NCI-H526 (cell line): ENCODE data around the gene MAP1B.
A peak's percentile ranks its signal among the peaks of the same experiment; 100 is the strongest.
"Not testable (repeated sequence)": the region's sequence is repeated elsewhere in the genome, so short reads cannot be mapped to it uniquely, and the experiment has no call there.

Experiments
- DNase-seq, 2 experiments: peaks; one replicate each; lab custom pipeline; 2025; lab: John Stamatoyannopoulos, UW

MAP1B gene

GRCh38 chr5:72161951-72162350, 54.7 kb downstream of the MAP1B start:
- no peak for DNase-seq

DNA sequence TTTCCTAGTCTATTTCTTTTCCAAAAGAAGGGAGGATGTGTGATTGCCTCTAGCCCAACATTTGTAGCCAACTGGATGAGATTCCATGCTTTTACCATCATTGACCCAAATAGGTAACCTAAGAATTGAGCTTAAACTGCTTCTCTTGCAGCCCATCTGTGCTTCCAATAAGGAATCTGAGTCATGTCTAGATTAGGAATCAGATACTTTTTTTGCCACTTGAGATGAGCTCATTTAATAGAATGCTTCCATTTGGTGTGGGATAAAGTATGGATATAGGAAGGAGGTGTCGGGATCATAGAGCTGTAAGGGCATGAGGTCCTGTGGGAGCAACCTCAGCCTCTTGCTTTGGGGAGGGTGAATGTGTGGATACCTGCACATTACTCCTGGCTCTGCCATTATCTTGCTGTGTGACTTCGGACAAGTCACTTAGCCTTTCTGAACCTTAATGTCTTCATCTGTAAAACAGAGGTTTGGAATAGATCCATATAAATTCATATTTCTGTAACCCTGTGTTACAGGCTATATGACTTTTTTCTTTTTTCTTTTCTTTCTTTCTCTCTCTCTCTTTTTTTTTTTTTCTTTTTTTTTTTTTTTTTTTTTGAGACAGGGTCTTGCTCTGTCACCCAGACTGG, 56.2 kb downstream of the MAP1B start:
- DNase-seq = no peak

DNA sequence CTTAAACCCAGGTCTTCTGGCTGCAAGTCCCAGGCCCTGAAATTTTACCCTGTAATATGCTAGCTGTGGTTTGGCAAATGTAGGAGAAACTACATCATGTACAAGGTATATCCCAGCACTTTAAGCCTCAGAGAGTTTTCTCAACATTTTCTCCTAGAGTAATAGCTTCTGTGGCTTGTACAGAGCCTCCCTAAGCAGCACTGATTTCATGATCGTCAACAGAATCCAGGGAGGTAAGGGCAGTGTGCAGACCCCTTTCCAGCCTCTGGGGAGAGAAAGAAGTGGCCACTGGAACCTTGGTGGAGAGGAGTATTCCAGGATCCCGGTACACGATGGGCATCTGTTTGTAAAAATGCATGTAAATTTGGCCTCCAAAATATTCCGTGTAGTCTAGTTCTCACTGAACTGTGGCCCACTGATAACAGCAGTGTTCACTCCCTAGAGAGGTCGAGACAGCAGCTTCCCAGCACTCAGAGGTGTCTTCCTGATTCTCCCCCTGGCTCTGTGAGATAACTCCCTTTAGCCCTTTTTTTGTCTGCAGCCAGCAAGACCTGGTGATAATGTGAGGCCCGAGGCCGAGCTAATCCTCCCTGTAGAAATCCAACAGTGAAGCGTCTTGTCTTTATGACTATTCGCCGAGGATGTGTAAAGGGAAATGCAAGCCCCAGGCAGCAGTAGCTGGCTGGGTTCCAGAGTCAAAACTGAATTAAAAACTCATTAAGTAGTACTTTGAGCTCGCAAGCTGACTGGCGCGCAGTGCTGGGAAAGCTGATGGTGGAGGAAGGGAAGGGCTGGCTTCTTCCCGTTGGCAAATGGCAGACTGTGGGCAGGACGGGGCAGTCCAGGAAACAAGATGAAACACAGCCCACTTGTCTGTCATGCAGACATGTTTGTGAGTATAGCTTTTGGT, 59.0 kb downstream of the MAP1B start:
- DNase-seq = peak; percentile 37 to 59

DNA sequence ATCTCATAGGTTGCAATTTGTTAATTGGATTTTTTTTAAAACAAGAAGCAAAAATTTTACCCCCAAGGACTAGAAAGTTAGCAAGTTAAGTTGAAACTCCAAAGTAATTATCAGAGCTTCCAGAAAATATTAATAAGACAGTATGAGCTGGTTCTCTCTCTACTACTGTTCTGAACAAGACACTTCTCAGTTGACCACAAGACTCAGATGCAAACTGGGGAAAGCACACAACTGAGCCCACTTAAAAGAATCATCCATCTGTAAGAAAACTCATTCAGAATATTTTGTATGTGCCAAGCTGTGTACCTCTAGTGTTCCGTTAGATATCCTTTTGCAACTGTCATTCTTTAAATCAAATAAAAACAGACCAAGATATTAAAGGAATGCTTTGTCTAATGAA, 60.0 kb downstream of the MAP1B start:
- no peak for DNase-seq

DNA sequence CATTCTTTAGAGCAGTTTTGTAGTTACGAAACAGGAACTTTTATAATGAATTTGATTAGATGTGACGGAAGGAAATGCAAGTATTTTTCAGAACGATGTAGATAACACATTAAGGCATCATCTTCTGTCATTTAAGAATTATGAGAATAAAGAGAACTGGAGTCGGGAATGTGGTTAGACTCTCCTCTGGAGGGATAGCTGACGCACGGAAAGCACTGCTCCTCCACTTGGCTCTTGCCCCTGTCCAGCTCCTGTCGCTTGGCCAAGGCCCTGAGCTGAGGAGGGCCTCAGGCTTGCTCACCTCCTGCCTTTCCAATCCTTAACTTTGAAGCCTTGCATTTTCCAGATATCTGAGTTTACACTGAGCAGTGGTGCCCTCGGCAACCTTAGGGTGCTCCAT, 60.5 kb downstream of the MAP1B start:
- DNase-seq = no peak

- no peak for DNase-seq
Observed at GRCh38 chr5:72170101-72170500, 62.8 kb downstream of the MAP1B start.

DNA sequence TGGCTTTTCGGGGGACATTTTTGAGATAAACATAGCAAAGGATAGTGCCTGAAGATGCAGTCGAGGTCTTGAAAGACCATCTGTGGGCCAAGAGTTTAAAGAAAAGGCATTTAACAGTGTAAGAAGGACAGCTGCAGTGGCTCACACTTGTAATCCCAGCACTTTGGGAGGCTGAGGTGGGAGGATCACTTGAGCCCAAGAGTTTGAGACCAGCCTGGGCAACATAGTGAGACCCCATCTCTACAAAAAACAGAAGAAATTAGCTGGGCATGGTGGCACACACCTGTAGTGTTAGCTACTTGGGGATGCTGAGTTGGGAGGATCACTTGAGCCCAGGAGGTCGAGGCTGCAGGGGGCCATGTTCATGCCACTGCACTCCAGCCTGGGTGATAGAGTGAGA, 63.9 kb downstream of the MAP1B start:
- DNase-seq = not testable (repeated sequence)

DNA sequence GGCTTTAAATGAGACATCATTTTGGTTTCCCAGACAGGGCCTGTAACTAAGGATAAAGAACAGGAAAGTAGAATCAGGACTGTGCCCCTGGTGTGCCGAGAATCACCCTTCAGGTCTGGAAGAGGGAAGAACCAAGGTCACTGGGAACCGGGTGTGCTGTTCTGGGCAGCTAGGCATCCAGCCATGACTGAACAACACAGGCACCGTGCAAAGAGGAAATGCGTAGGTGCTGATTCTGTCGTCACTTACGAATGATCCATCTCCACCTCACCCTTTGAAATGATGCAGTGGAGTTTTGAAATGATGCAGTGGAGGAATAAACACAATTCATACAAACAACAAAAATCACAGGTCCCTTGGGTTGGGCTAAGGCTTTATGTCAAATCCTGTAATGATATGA, 64.4 kb downstream of the MAP1B start:
- DNase-seq = no peak

DNA sequence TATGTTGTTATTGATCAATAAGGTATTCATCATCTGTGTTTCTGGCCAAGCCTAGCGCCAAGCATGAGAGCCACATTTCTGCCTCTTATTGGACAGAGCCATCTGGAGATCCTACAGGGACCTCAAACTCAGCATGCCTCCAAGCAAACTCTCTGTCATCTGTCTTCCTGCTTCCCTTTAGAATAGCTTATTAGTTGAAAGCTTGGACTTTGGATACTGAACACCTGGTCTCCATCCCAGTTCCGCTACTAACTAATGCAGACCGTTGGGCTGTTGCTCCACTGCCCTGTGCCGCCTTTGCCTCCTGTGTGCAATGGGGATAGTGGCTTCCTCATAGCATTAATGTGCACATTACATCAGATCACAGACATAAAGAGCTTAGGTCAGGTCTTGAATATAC, 65.5 kb downstream of the MAP1B start:
- DNase-seq = peak; percentile 28 to 51

- no peak for DNase-seq
Observed at GRCh38 chr5:72177538-72177937, 70.3 kb downstream of the MAP1B start.

DNA sequence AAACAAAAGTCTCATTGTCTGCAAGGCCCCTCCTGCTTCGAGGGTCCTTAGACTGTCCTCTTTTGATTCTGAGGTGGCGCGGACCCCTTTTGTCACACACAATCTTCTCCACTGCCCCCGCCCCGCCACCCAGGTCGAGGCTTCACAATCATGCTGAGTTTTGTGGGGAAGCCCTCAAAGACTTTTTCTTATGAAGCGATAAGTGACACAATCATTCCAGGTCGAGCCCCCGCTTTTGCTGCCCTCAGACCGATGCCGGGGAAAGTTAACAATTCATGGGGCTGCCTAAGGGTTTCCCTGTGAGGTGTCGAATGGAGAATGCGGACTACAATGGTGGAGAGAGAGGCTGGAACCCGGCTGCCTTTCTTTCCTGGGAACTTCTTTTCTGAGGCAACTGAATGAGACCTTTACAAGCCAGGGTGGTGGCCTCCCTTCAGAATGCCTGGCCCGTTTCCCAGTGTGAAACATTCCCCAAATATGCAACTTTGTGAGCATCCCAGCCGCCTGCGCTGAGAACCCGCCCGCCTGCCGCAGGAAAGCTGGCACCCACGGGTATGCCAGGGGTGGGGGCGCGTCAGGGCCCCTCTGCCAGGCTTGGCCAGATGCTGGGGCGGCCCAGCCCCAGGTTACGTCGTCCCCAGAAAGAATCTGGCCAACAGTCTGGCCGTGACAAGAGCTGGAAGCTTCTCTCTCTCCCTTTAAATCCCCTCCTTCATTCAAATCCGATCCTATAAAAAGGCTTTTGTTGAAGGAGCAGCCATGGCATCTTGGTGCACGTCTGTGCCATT, 71.9 kb downstream of the MAP1B start:
- DNase-seq = no peak

- DNase-seq = no peak
Observed at GRCh38 chr5:72179816-72180440, 72.7 kb downstream of the MAP1B start.

- no peak for DNase-seq
Observed at GRCh38 chr5:72180925-72181324, 73.7 kb downstream of the MAP1B start.

GRCh38 chr5:72182686-72183085, 75.4 kb downstream of the MAP1B start:
- DNase-seq = no peak

GRCh38 chr5:72183101-72183520, 75.8 kb downstream of the MAP1B start:
- no peak for DNase-seq

- no peak for DNase-seq
Observed at GRCh38 chr5:72184408-72184807, 77.1 kb downstream of the MAP1B start.

GRCh38 chr5:72185496-72186329, 78.4 kb downstream of the MAP1B start:
- no peak for DNase-seq

- no peak for DNase-seq
Observed at GRCh38 chr5:72187388-72188075, 80.3 kb downstream of the MAP1B start.

DNA sequence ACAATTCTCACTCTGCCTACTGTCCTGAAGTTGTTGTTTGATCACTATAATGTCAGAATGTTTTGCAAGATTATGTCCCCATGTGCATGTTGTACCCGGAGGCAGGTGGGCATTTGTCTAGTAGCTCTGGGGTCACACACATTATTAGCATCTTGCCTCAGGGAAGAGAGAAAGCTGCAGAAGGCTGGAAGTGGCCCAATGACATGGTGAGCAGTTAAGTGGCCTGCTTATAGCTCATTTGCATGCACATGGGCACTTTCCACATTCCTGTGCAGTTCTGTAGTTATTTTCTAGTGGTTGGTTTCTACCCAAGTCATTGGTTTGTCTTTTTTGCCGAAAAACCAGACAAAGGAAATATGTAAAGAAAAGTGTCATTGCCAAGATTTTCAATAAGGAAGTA, 80.9 kb downstream of the MAP1B start:
- DNase-seq = no peak

DNA sequence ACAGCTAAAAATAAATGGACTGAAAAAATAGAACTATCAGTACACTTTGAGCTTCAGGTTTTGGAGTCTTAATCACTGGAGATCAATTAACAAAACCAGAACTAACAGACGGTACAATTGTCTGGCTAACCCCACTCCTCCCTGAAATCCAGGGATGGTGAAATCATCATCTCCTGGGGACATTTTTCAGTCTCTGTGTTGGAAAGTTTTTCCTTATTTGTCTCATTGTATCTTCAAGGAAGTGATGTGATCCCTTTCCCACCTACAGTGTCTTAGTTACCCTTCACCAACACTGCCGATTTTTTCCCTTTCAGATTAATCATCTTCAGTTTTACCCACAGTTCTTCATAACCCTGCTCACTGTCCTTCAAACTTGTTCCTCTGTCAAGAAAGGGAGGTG, 81.9 kb downstream of the MAP1B start:
- no peak for DNase-seq

- DNase-seq = no peak
Observed at GRCh38 chr5:72191404-72191803, 84.1 kb downstream of the MAP1B start.
